ENCODE measurements around the gene ASB1.

ASB1 gene

DNA sequence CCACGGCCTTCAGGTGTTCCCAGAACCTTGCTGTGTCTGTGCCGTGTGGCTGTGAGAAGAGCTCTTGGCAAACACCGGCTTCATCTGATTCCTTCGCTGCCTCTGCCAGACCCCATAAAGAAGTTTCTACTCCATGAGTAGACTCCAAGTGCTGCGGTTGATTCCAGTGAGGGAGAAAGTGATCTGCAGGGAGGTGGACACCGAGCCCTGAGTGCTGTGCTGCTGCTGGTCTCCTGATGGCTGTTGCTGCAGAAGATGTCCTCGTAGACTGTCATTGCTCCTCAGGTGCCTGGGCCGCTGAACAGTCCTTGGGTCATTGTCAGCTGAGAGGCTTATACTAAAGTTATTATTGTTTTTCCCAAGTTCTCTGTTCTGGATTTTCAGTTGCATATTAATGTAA is 19.6 kb downstream of the ASB1 start:
- DNase-seq = no peak

DNA sequence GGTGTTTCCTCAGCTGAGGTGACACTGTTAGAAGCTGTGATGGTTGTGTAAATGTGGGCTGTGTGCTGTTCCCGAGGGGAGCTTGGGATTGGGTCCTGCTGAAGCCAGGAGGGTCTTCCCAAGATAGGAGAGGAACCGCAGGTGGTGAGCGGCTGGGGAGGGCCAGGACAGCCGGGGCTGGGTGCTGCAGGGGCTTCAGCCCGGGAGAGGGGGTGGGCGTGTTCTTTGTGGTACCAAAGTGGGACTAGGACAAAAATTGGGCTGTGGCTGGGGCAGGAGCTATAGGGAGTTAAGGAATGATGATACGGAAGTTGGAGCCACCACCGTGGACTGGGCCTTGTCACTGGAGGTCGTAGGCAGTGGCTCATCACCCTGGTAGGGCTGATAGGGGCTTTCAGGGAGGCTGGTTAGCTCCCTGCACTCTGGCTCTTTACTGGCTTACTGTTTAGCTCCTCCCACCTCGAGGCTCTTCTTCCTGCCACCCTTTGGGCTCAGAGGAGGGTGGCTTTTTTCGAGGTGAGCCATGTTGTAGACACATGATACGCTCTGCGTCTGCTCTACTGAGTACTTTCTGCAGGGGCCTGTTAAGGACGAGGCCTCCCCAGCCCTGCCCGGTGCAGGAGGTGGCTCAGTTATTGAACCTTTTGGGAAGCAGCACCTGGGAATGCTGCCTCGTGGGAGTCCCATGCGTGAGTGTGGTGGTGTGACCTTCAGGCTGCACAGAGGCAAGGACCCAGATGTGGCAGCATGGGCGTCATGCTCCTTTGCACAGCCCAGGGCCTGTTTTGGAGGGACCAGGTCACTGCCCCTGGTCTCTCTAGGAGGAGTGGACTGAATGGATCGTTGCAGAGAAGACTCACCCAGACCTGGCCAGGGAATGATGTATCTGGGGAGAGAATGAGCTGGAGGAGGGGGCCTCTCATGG is 21.6 kb downstream of the ASB1 start:
- DNase-seq = no peak

DNA sequence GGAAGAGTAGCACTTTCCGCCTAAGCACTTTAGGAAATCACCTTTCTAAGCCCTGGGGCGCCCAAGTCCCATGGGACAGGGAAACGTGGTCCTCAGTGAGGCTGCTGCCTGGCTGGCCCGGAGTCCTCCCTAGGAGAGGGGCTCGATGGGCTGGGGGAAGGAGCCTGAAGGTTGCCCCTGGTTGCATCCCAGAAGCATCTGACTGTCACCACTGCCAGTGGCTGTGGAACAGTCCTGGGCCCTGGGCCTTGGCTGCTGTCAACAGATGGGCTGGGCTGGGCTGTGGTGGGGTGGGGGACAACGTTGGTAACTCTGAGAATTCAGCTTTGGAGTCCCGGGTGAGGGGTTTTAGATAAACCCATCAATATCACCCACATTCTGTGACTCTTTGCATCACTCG is 22.5 kb downstream of the ASB1 start:
- no peak for DNase-seq

DNA sequence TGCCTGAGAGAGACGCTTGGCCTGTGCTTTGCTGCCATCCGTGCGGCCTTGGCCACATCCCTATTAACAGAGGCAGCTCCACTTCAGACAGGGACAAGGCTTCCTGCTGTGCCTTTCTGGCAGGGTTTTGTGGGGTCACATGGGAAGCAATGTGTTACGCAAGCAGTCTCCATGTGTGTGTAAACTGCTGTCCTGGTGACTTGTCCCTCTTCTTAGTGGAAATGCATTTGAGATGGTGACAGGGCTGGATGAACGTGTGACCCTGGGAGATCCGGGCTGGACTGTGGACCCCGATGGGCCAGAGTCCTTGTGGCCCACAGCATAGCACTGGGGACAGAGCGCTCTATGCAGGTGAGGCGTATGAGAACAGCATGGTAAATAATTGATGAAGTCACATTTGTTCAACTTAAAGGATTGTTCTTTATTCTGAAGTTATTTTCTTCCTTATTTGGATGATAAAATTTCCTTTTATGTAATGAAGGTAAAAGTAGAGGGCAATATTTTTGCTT is 23.2 kb downstream of the ASB1 start:
- no peak for DNase-seq

DNA sequence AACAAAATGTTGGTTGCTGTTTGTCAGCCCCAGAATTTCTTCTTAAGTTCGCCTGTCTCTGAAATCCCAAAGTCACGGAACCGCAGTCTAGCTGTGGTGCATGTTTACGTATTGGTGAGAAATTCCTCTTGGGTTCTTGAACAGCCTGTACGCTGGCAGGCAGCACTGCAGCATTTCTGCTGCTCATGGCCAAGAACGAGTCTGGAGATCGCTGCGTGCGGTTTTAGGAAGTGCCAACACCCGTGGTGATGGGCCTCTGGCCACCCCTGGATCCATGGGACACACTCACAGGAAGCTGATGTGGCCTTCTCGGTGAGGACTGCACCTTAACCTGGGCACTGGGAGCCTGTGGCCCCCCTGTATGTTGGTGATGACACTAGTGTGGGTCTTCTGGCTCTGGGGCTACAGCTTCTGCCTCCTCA is 23.7 kb downstream of the ASB1 start:
- DNase-seq = no peak

DNA sequence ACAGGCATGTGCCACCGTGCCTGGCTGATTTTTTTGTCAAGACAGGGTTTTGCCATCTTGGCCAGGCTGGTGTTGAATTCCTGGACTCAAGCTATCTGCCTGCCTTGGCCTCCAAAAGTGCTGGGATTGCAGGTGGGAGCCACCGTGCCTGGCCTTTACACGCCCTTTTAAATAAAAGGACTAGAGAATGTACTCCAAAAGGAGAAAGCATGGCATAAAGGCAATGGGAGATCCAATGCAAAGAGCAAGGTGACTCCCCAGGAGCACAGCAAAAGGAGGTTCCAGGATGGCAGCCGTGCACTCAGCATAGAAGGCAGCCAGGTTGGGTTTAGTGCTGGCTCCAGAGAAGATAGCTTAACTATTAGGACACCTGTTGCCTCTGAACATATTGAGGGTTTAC is 27.1 kb downstream of the ASB1 start:
- DNase-seq = no peak

DNA sequence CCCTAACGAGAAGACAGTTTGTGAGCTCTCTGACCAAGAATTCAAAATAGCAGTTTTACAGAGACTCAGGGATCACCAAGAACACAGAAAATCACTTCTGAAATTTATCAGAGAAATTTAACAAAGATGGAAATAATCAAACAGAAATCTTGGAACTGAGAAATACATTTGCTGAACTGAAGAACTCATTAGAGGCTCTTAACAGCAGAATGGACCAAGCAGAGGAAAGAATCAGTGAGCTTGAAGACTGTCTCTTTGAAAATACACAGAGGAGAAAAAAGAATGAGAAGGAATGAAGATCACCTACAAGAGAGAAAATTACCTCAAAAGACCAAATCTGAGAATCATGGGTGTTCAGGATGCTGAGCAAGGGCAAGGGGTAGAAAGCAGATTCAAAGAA is 29.7 kb downstream of the ASB1 start:
- no peak for DNase-seq

DNA sequence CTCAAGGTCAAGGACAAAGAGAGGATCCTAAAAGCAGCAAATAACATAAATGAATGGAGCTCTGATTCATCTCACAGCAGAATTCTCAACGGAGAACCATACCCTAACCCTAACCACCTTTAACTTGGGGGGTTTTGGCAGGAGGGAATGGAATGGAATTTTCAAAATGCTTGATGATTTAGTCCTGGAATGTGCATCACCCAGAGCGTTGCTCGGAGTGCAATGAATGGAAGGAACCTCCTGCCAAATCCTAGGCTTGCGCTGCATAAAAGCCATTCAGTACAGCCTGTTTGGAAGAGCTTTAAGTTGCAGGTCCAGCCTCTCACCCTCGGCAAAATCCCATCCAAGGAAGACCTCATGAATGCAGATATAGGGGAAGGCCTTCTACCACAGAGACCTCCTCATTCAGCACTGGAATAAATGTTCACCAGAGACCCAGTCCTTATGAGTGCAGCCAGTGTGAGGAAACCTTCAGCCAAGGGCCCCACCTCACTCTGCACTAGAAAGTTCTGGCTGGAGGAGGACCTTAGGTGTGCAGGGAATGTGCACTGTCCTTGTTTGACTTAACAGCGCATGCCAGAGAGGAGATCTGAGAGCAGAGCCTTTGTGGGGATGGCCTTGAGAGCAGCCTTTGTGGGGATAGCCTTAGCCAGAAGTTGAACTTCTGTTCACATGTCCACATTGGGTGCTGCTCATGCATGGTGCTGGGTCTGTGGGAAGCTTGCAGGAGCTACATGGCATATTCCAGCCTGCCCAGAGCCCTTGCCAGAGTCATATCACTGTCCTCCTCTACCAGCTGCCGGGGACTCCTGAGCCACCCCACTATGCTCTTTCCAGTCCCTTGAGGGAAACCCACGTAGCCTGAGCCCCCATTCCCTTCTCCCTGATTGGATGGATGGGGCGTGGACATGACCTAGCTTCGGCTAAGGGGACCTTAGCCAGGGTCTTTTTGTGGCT is 30.5 kb downstream of the ASB1 start:
- DNase-seq = no peak

DNA sequence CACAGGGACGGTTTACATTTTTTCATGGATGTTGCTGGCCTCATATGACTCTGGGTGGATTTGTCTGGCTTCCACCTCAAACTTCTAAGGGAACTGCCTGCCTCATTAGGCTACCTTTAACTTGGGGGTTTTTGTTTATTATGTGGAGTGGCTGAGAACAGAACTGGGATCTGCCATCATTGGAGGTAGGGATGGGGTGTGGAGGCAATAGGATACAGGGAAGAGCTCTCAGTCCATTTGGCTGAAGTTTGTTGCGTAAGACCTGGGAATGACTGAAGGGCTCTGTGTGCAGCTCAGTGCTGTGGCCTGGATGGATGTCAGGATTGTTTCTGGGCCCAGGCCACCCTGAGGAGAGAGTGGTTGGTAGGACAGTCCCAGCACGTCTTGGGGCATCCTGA is 31.2 kb downstream of the ASB1 start:
- no peak for DNase-seq

DNA sequence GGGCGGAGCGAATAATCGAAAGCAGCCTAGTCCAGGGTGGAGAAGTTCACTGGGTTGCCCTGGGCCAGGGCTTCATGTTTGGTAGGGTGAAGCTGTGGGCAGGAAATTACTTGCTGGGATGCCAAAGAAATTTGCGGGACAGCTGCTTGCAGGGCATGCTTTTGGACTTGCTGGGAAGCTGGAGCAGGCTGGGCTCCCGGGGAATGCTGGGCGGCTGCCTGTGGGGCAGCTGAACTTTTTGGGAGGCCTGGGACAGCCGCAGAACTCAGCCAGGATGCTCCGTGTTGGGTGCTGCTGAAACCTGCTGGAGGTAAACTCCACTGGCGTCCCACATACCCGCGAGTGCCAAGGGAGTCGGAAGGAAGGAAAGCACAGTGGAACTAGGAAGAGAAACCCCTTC is 31.9 kb downstream of the ASB1 start:
- DNase-seq = no peak

DNA sequence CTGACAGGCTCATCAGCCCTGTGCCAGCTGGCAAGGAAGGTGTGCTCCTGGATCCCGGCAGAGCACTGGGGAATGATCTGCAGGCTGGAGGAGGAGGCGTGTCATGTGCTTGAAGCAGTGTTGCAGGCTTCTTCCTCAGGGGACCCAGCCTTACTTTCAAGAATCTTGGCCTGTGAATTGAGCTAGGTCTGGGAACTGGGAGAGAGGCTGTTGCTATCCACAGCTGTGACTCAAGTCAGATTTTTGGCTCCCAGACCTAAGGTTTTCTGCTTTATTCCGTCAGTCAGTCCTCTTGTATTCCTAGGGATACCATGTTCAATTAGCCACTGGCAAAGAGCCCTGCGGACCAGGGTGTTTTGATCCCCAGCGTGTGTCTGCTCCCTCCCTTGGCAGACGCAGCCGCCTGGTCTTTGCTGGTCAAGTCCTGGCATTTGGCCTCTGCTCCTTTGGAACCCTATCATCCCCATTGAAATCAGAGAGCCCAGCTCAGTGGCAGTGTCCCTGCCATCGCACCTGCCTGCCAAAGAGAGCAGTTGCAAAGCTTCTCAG is 32.4 kb downstream of the ASB1 start:
- DNase-seq = no peak

DNA sequence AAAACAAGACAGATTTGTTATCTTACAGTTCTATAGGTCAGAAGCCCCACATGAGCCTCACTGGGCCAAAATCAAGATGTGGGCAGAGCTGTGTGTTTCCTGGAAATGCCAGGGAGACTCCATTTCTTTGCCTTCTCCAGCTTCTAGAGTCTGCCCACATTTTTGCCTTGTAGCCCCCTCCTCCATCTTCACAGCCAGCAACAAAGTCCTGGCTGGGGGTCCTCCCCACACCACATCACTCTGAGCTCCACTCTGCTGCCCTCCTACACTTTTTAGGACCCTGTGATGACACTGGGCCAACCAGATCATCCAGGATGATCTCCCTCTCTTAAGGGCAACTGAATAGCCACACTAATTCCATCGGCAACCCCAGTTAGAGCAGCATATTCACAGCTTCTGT is 34.3 kb downstream of the ASB1 start:
- DNase-seq = no peak

DNA sequence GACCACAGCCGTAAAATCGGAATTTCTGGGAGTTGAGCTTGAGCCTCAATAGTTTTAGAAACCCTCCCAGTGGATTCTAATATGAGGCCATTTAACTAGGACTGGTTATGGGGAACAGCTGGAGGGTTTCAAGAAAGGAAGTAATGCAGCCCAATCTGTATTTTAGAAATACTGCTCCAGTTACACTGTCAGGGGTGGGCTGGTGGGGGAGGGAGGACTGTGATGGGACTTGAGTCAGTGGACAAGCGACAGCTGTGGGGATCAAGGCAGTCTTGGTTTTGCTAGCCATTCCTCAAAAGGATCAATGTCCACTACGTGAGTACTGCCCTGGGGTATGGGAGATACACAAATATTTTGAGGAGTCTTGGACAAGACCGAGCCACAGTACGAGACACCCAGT is 34.8 kb downstream of the ASB1 start:
- DNase-seq = no peak

DNA sequence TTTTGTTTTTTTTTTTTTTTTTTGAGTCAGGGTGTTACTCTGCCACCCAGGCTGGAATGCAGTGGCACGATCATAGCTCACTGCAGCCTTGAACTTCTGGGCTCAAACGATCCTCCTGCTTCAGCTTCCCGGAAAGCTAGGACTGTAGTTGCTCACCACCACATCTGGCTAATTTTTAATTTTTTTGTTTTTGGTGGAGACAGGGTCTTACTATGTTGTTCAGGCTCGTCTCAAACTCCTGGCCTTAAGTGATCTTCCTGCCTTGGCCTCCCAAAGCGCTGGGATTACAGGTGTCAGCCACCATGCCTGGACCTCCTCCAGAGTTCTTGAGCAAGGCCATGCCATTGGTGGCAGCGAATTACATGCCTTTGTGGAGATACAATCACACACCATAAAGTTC is 35.2 kb downstream of the ASB1 start:
- DNase-seq = no peak

DNA sequence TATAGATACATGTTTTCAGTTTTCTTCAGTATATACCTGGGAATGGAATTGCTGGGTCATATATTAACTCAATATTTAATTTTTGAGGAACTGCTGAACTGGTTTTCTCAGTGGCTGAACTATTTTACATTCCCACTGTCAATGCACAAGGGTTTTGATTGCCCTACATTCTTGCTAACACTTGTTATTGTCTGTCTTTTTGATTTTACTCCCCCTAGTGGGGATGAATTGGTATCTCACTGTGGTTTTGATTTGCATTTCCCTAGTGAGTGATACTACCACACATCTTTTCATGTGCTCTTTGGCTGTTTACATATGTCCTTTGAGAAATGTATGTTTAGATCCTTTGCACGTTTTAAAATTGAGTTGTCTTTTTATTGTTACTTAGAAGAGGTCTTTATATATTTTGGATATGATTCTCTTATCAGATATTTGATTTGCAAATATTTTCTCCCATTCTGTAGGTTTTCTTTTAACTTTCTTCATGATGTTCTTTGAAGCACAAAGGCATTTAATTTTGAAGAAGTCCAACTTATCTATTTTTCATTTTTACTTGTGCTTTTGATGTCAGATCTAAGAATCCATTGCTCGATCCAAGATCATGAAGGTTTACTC is 36.2 kb downstream of the ASB1 start:
- DNase-seq = no peak

DNA sequence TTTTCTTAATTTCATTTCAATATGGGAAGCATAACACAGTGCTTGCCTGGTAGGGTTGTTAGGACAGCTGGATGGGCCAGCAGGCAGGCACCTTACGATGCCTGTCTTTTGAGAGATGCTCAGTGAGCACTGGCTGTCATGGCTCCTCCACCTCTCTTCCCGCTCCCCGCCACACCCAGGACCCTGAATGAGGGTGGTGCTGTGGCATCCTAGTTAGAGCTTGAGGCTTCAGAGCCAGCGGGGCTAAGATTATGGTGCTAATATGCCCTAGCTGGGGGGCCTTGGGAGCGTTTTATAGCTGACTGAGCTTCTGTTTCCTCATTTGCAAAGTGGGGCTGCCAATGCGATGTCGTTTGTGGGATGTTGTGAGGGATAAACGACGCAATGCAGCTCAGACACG is 37.7 kb downstream of the ASB1 start:
- no peak for DNase-seq

DNA sequence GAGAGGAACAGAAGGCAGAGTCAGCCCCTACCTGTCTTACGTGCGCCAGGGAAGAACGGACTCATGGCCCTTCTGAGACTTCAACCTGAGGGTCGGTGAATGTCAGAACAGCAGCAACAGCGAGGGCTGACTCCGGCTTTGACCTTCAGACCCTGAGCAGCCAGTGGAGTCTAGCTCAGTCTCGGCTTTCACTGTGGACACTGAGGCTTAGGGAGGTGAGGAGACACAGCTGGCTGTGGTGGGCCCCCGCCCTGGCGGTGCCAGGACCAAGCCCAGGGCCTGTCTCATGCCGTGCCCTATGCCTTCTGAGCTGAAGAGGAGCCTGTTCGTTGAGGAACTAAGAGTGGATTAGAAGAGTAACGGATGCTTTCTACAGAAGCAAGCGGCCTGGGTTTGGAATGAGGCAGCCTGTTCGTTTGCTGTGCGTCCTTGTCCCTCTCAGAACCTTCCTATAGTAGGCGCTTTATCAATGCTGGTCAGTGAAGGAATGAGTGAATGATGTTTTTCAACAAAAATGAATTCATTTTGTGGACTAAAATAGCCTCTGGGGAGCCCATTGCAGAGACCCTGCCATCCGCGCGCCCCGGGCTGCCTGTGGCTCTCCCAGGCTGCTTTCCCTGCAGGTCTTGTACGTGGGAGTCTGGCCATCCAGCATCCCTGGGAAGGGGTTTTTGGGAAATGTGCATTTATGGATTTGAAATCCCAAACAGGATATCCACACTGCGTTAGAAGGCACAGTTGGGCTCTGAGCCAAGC is 38.9 kb downstream of the ASB1 start:
- no peak for DNase-seq

DNA sequence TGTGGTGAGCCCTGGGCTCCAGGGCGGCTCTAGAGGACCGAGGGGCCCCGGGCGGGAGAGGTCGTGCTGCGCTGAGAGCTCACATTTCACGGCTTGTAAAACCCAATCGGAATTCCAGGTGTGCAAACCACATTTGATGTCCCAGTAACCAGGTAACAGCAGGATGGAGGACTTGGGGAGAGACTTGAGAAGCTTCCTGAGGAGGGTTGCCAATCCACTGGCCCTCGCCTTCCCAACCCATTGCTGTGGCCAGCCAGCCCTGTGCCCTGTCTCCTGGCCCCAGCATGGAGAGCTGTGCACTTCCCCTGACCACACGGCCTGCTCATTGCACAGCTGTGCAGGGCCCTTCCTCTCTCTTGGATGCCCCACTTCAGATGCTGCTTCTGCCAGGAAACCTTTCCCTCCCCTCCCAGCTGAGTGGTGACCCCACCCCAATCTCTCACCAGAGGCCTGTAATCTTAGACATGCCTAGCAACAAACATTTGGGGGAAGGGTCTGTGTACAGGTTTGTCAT is 39.6 kb downstream of the ASB1 start:
- DNase-seq = no peak

DNA sequence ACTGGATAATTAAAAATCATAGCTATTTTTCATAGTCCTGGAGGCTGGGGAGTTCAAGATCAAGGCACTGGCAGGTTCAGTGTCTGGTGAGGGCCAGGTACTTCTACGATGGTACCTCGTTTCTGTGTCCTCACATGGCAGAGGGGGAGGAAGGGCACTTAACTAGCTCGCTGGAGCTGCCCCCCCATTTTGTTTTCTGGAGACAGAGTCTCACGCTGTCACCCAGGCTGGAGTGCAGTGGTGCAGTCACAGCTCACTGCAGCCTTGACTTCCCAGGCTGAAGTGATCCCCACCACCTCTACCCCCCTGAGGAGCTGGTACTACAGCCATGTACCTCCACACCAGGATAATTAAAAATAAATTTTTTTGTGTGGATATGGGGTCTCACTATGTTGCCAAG is 40.3 kb downstream of the ASB1 start:
- no peak for DNase-seq

DNA sequence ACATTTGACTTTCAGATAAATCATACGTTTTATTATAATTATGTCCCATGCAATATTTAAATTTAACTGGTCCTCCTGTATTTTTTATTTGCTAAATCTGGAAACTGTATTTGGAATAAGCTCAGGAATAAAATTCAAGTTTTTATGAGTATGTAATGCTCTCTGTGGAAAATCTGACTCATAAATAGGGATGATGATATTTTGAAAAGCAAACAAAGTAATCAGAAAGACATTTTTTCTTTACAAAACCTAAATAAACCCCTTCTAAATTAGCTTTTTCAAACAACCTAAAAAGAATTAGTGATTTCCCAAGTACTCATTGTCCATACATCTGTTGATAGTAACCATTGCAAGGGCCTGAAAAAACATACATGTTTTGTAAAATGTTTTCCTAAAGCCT is 41.1 kb downstream of the ASB1 start:
- no peak for DNase-seq

DNA sequence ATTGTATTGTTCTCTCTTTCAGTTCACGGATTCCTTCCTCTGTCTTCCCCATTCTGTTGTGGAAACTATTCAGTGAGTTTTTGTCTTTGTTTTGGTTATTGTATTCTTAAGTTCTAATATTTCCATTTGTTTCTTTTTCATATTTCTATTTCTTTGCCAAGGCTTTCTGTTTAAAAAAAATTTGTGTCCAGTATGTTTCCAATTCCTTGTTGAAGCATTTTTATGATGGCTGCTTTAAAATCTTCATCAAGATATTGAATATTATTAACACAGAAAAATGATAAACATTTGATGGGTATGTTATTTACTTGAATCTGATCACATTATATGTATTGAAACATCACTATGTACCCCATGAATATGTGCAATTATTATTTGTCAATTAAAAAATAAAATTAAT is 42.4 kb downstream of the ASB1 start:
- no peak for DNase-seq

DNA sequence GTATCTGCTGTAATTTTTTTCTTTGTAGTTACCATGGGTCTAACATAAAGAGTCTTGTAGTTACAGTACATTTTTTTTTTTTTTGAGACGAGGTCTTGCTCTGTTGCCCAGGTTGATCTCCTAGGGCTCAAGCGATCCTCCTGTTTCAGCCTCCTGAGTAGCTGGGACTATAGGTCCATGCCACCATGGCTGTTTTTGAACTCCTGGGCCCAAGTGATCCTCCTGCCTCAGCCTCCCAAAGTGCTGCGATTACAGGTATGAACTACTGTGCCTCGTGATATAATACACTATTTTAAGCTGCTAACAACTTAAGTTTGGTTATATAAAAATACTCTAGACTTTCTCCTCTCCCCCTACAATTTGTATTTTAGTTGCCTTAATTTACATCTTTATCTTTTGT is 46.3 kb downstream of the ASB1 start:
- DNase-seq = no peak

Data from activated T-cell treated with anti-CD3 and anti-CD28 coated beads, Interleukin-2, amount 50 U/mL, for 48 hours (primary cell).